ENCODE measurements around the gene SND1.

SND1 gene

GRCh38 chr7:128037081-128037480 lies 385.1 kb downstream of the SND1 start:
- Mint-ChIP-seq H3K4me1 (peaks cover 3% of the 10 kb centered on the region), H3K4me3 (no peak overlapping the region), H3K9me3 (no peaks in the 10 kb centered on the region), H3K27me3 (peaks cover 22% of the 10 kb centered on the region), H3K27ac (no peak overlapping the region), H3K36me3 (no peaks in the 10 kb centered on the region)
- DNase-seq = no peak
- CTCF ChIA-PET = interaction anchor here (4.5 kb wide), 1 partner anchor 172 kb away, joined by 33 read pairs; no protein-coding TSS in a partner anchor

- H3K4me3 Mint-ChIP-seq = no peak overlapping the region
- H3K9me3 Mint-ChIP-seq = no peaks in the 10 kb centered on the region
- DNase-seq = no peak
- H3K36me3 Mint-ChIP-seq = no peaks in the 10 kb centered on the region
- CTCF ChIA-PET = interaction anchor here (4.5 kb wide), 1 partner anchor 171 kb away, joined by 33 read pairs; no protein-coding TSS in a partner anchor
- H3K27ac Mint-ChIP-seq = no peak overlapping the region
- H3K27me3 Mint-ChIP-seq = peaks cover 13% of the 10 kb centered on the region
- peaks cover 3% of the 10 kb centered on the region for H3K4me1 Mint-ChIP-seq
Measured at GRCh38 chr7:128037880-128038619, 386.1 kb downstream of the SND1 start.

- no peak overlapping the region for H3K4me3 Mint-ChIP-seq
- H3K9me3 Mint-ChIP-seq = no peaks in the 10 kb centered on the region
- no peak for DNase-seq
- CTCF ChIA-PET = interaction anchor here (1.6 kb wide), 1 partner anchor 170 kb away, joined by 4 read pairs; no protein-coding TSS in a partner anchor
- H3K27ac Mint-ChIP-seq = no peak overlapping the region
- H3K4me1 Mint-ChIP-seq = peaks cover 7% of the 10 kb centered on the region
- H3K27me3 Mint-ChIP-seq = peaks cover under 1% of the 10 kb centered on the region
- H3K36me3 Mint-ChIP-seq = peaks cover 2% of the 10 kb centered on the region
Measured at GRCh38 chr7:128039544-128039953, 387.6 kb downstream of the SND1 start.

- CTCF ChIA-PET = interaction anchor here (1.6 kb wide), 1 partner anchor 169 kb away, joined by 4 read pairs; no protein-coding TSS in a partner anchor
- H3K27ac Mint-ChIP-seq = no peak overlapping the region
- peaks cover 10% of the 10 kb centered on the region for H3K4me1 Mint-ChIP-seq
- H3K36me3 Mint-ChIP-seq = peaks cover 3% of the 10 kb centered on the region
- H3K4me3 Mint-ChIP-seq = no peak overlapping the region
- no peak for DNase-seq
- no peaks in the 10 kb centered on the region for H3K27me3 Mint-ChIP-seq
- H3K9me3 Mint-ChIP-seq = no peaks in the 10 kb centered on the region
Measured at GRCh38 chr7:128040205-128040604, 388.2 kb downstream of the SND1 start.

GRCh38 chr7:128041203-128041602 lies 389.2 kb downstream of the SND1 start:
- CTCF ChIA-PET = interaction anchor here (0.9 kb wide), 1 partner anchor 168 kb away, joined by 3 read pairs; no protein-coding TSS in a partner anchor
- Mint-ChIP-seq H3K36me3 (peaks cover 3% of the 10 kb centered on the region), H3K4me1 (peaks cover 10% of the 10 kb centered on the region), H3K27me3 (no peaks in the 10 kb centered on the region), H3K9me3 (no peaks in the 10 kb centered on the region), H3K4me3 (no peak overlapping the region), H3K27ac (no peak overlapping the region)
- no peak for DNase-seq

GRCh38 chr7:128042012-128042411 lies 390.0 kb downstream of the SND1 start:
- Mint-ChIP-seq H3K27me3 (no peaks in the 10 kb centered on the region), H3K27ac (no peak overlapping the region), H3K4me3 (no peak overlapping the region), H3K9me3 (no peaks in the 10 kb centered on the region), H3K4me1 (peaks cover 10% of the 10 kb centered on the region), H3K36me3 (peaks cover 3% of the 10 kb centered on the region)
- CTCF ChIA-PET = no interaction called here
- DNase-seq = no peak

- Mint-ChIP-seq H3K9me3 (no peaks in the 10 kb centered on the region), H3K27ac (no peak overlapping the region), H3K4me1 (peaks cover 10% of the 10 kb centered on the region), H3K4me3 (no peak overlapping the region), H3K36me3 (peaks cover 3% of the 10 kb centered on the region), H3K27me3 (no peaks in the 10 kb centered on the region)
- CTCF ChIA-PET = interaction anchor here (1.1 kb wide), 1 partner anchor 46 kb away, joined by 3 read pairs; no protein-coding TSS in a partner anchor
- DNase-seq = no peak
Measured at GRCh38 chr7:128044064-128044463, 392.1 kb downstream of the SND1 start.

GRCh38 chr7:128045158-128045557 lies 393.2 kb downstream of the SND1 start:
- CTCF ChIA-PET = interaction anchor here (0.9 kb wide), 1 partner anchor 8 kb away, joined by 3 read pairs; no protein-coding TSS in a partner anchor
- Mint-ChIP-seq H3K27ac (no peak overlapping the region), H3K36me3 (peaks cover 5% of the 10 kb centered on the region), H3K4me3 (no peak overlapping the region), H3K27me3 (no peaks in the 10 kb centered on the region), H3K4me1 (peaks cover 10% of the 10 kb centered on the region), H3K9me3 (no peaks in the 10 kb centered on the region)
- DNase-seq = no peak

GRCh38 chr7:128045766-128046165 lies 393.8 kb downstream of the SND1 start:
- CTCF ChIA-PET = interaction anchor here (0.9 kb wide), 1 partner anchor 8 kb away, joined by 3 read pairs; no protein-coding TSS in a partner anchor
- no peak overlapping the region for H3K4me3 Mint-ChIP-seq
- peaks cover 5% of the 10 kb centered on the region for H3K36me3 Mint-ChIP-seq
- H3K4me1 Mint-ChIP-seq = peaks cover 10% of the 10 kb centered on the region
- no peak overlapping the region for H3K27ac Mint-ChIP-seq
- no peaks in the 10 kb centered on the region for H3K27me3 Mint-ChIP-seq
- H3K9me3 Mint-ChIP-seq = no peaks in the 10 kb centered on the region
- DNase-seq = no peak

- DNase-seq = no peak
- peaks cover 6% of the 10 kb centered on the region for H3K36me3 Mint-ChIP-seq
- no peaks in the 10 kb centered on the region for H3K9me3 Mint-ChIP-seq
- H3K4me1 Mint-ChIP-seq = peaks cover 22% of the 10 kb centered on the region
- no peaks in the 10 kb centered on the region for H3K27me3 Mint-ChIP-seq
- H3K4me3 Mint-ChIP-seq = no peak overlapping the region
- CTCF ChIA-PET = interaction anchor here (2.3 kb wide), 1 partner anchor 17 kb away, joined by 6 read pairs; no protein-coding TSS in a partner anchor
- no peak overlapping the region for H3K27ac Mint-ChIP-seq
Measured at GRCh38 chr7:128052404-128052803, 400.4 kb downstream of the SND1 start.

- CTCF ChIA-PET = interaction anchor here (0.6 to 2.3 kb wide), 3 partner anchors 8 to 345 kb away, joined by 3 to 6 read pairs (median 4); no protein-coding TSS in a partner anchor
- Mint-ChIP-seq H3K27ac (no peak overlapping the region), H3K36me3 (peaks cover 6% of the 10 kb centered on the region), H3K4me3 (no peak overlapping the region), H3K9me3 (no peaks in the 10 kb centered on the region), H3K27me3 (no peaks in the 10 kb centered on the region), H3K4me1 (peaks cover 29% of the 10 kb centered on the region)
- no peak for DNase-seq
Measured at GRCh38 chr7:128053023-128053422, 401.0 kb downstream of the SND1 start.

- H3K4me1 Mint-ChIP-seq = peaks cover 38% of the 10 kb centered on the region
- CTCF ChIA-PET = interaction anchor here (0.9 to 1.6 kb wide), 2 partner anchors 9 to 15 kb away, joined by 3 to 5 read pairs; no protein-coding TSS in a partner anchor
Measured at GRCh38 chr7:128053991-128054390, 402.0 kb downstream of the SND1 start.

GRCh38 chr7:128054511-128054910 lies 402.5 kb downstream of the SND1 start:
- H3K27me3 Mint-ChIP-seq = no peaks in the 10 kb centered on the region
- H3K4me1 Mint-ChIP-seq = peaks cover 43% of the 10 kb centered on the region
- peaks cover 4% of the 10 kb centered on the region for H3K36me3 Mint-ChIP-seq
- CTCF ChIA-PET = interaction anchor here (0.8 to 1.6 kb wide), 3 partner anchors 14 to 347 kb away, joined by 3 to 5 read pairs (median 4); no protein-coding TSS in a partner anchor
- no peak overlapping the region for H3K4me3 Mint-ChIP-seq
- no peaks in the 10 kb centered on the region for H3K9me3 Mint-ChIP-seq
- no peak for DNase-seq
- no peak overlapping the region for H3K27ac Mint-ChIP-seq

More at GRCh38 chr7:128053991-128054390, 402.0 kb downstream of the SND1 start:
- no peaks in the 10 kb centered on the region for H3K9me3 Mint-ChIP-seq
- peaks cover 6% of the 10 kb centered on the region for H3K36me3 Mint-ChIP-seq
- no peaks in the 10 kb centered on the region for H3K27me3 Mint-ChIP-seq
- DNase-seq = no peak
- no peak overlapping the region for H3K4me3 Mint-ChIP-seq
- no peak overlapping the region for H3K27ac Mint-ChIP-seq

- peaks cover 7% of the 10 kb centered on the region for H3K36me3 Mint-ChIP-seq
- H3K4me3 Mint-ChIP-seq = no peak overlapping the region
- H3K27ac Mint-ChIP-seq = no peak overlapping the region
- H3K9me3 Mint-ChIP-seq = no peaks in the 10 kb centered on the region
- H3K27me3 Mint-ChIP-seq = no peaks in the 10 kb centered on the region
- DNase-seq = no peak
- CTCF ChIA-PET = interaction anchor here (1.1 kb wide), 1 partner anchor 348 kb away, joined by 4 read pairs; no protein-coding TSS in a partner anchor
- H3K4me1 Mint-ChIP-seq = peaks cover 55% of the 10 kb centered on the region
Measured at GRCh38 chr7:128055637-128056036, 403.6 kb downstream of the SND1 start.

Measured in activated naive CD4-positive, alpha-beta T cell treated with anti-CD3 and anti-CD28 coated beads, Interleukin-2, amount 10 ng/mL, durations not matched to agents 7 days and 5 days (primary cell).